KOPT-K1 (cell line): ENCODE results near the gene CDK5RAP3.

ENCODE experiments used
- H3K27ac ChIP-seq: fragments of 200-600 bp; sonication (generic); 2 replicates; pipeline ENCODE4 v1.5.1; 2016; ENCODE audit warnings: antibody characterized with exemption, mild to moderate bottlenecking, low read depth, low read length; ENCODE audit not compliant: poor library complexity, severe bottlenecking
- H3K36me3 ChIP-seq: fragments of 200-600 bp; sonication (generic); 2 replicates; pipeline ENCODE4 v1.5.1; 2017; ENCODE audit warnings: antibody characterized with exemption, mild to moderate bottlenecking, low read length, moderate library complexity; ENCODE audit not compliant: insufficient read depth
- H3K9me3 ChIP-seq: fragments of 200-600 bp; sonication (generic); 2 replicates; pipeline ENCODE4 v1.5.1; 2017; ENCODE audit warnings: antibody characterized with exemption, low read length, mild to moderate bottlenecking; ENCODE audit not compliant: insufficient read depth, poor library complexity, severe bottlenecking

CDK5RAP3 gene

GRCh38 chr17:48027322-48027981 lies 56.5 kb downstream of the CDK5RAP3 start:
- no peaks in the 10 kb centered on the region for H3K9me3 ChIP-seq
- no peaks in the 10 kb centered on the region for H3K36me3 ChIP-seq
- H3K27ac ChIP-seq = no peak overlapping the region

GRCh38 chr17:48028736-48029135 lies 57.8 kb downstream of the CDK5RAP3 start:
- Histone ChIP-seq H3K9me3 (no peaks in the 10 kb centered on the region), H3K36me3 (no peaks in the 10 kb centered on the region), H3K27ac (no peak overlapping the region)

GRCh38 chr17:48030531-48030930 lies 59.6 kb downstream of the CDK5RAP3 start:
- no peaks in the 10 kb centered on the region for H3K36me3 ChIP-seq
- H3K27ac ChIP-seq = no peak overlapping the region
- H3K9me3 ChIP-seq = no peaks in the 10 kb centered on the region
